K562 treated with DMSO at 1 percent for 12 hours (cell line): Measurements from ENCODE around the gene CAMK1D. TPM values are rescaled to one million over a fixed set of nuclear protein-coding genes. Genes with fewer than 3 reads are reported as not detected.

Experiments
- total RNA-seq: library from RNA; unstranded; fragments of 300-600 nt; gene quantifications from 2 replicates; pipeline ENCODE4 v1.2.3, GENCODE V29; 2022; ENCODE audit not compliant: insufficient read depth

Gene CAMK1D
- total RNA-seq = 0.09 and 0.57 TPM in 2 replicates

GRCh38 chr10:12348870-12349628, at the start of gene CAMK1D:
Gene CAMK1D (plus strand): TSS chr10:12349547.

Other genes with a start within 250 kb of the CAMK1D start
- 1.6 and 10.1 TPM in 2 replicates for gene SEC61A2, start 219.9 kb upstream of the CAMK1D start, total RNA-seq
- 69.6 and 90.9 TPM in 2 replicates for gene NUDT5, start 153.7 kb upstream of the CAMK1D start, total RNA-seq
- gene CDC123, start 153.4 kb upstream of the CAMK1D start, total RNA-seq = 80.8 and 95.9 TPM in 2 replicates